GM12872 (cell line): ENCODE results near the gene MYO1B.

Experiments used
- CTCF ChIP-seq: IDR thresholded peaks from 3 replicates; pipeline ENCODE4 v1.5.1; 2011; ENCODE audit warnings: low read depth, mild to moderate bottlenecking, low read length, moderate library complexity; ENCODE audit not compliant: insufficient read depth

Gene MYO1B

DNA sequence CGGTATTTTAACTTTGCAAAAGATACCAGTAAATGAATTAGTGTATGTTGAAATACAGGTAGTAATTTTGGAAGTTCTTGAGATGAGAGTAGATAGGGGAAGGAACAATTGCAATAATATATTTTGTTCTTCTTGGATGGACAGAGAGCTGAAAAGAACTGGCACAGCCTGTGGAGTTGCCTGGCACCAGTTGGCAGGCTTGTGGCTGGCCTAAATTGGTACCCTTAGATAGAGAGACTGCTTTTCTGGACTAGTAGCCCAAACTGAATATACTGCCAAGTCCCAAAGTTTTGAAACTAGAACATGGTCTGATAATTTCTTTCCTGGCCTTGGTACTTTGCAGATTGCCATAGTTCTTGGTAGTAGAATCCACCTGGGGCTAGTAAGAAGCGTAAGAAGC, 26.9 kb downstream of the MYO1B start:
- no peak for TF ChIP-seq CTCF

- no peak for TF ChIP-seq CTCF
Measured at GRCh38 chr2:191274413-191274815, 29.2 kb downstream of the MYO1B start.

DNA sequence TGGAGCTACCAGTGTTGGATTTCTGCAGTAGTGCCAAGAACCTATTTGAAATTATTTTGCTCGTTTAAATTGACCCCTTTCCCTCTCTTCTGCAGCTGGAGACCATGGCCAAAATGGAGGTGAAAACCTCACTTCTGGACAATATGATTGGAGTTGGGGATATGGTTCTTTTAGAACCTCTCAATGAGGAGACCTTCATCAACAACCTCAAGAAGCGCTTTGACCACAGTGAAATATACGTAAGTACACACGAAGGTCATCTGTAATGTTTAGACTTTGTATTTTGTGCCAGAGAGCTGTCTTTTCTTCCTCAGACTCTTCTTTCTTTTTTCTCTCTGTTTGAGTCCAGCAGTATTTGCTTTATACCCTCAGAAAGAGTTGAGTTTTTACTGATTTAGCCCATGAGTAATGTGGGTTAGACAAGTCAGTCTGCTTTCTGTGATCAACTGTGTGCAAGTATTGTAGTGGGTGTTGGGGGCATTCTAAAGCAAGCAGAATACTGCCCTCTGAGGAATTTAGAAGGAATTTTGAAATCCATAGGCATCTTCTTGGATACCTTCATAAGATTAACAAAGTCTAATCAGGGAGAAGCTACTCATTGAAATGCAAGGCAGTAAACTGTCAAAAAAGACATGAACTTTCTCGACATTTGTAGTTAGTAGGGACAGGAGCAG, 31.7 kb downstream of the MYO1B start:
- no peak for TF ChIP-seq CTCF

DNA sequence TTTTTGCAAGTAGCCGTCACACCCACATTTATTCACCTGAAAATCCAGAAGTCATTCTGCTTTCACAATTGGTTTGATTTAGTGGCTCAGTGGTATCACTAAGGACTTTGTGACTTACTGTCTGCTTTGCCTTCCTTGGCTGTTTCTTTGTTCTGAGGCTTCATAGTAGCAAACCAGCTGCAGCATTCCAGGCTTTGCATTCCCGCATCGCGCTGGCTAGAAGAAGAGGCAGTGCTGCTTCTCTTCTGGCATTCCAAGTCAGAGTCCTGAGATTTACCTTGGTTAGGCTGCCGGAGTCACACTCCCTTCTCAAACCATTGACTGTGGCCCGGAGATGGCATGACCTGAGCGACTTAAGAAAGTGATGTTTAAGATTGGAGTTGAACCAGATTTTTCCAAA, 35.1 kb downstream of the MYO1B start:
- no peak for TF ChIP-seq CTCF

- no peak for TF ChIP-seq CTCF
Measured at GRCh38 chr2:191280834-191281756, 35.9 kb downstream of the MYO1B start.

GRCh38 chr2:191285252-191285651, 40.0 kb downstream of the MYO1B start:
- no peak for TF ChIP-seq CTCF

GRCh38 chr2:191287820-191288219, 42.6 kb downstream of the MYO1B start:
- TF ChIP-seq CTCF = no peak
